T-helper 1 cell treated with Interleukin-12 subunit alpha and Interleukin-12 subunit beta and Interleukin-4 antibody, amounts not matched to agents 30 ng/mL and 1 ng/mL, for 36 hours (primary cell): ENCODE measurements around the gene ZNF536. TPM values are rescaled to one million over a fixed set of nuclear protein-coding genes. Genes with fewer than 3 reads are reported as not detected.
"Not testable (repeated sequence)": the region's sequence is repeated elsewhere in the genome, so short reads cannot be mapped to it uniquely, and the experiment has no call there.

Source experiments
- intact Hi-C: fragments of 100-400 bp; cut with micrococcal nuclease; formaldehyde crosslinking; loops from one replicate; pipeline ENCODE4 v1.15.1; 2024
- total RNA-seq: library from RNA; stranded (reverse); gene quantifications from 2 replicates; pipeline ENCODE4 v1.2.3, GENCODE V29; 2022

ZNF536 gene
- total RNA-seq, 1 donor from 2014 or later: not detected

DNA sequence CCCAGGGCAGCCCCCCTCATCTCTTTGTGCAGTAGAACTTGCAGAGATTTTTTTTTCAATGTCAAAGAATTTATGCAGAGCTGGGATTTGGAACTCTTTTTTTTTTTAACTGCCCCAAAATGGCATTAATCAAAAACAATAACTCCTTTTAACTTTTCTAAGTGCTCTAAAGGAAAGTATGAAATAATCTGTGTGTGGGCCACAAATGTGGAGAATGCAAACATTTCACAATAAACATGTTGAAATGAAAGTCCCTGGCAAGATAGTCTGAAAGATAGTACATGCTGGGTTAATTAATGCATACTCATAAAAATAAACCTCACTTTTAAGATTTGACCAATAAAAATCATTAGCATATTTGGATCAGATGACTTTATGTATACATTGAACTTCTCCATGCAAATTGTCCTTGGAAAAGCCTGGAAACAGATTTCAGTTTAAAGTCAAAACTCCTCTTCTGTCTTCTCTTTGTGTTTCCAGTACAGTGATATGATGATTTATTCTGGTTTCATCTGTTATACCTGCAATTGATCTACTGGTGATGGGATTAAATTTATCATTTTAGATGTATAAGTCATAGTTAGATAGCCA lies 30.5 kb upstream of the ZNF536 start:
- intact Hi-C loops: no loop called here

DNA sequence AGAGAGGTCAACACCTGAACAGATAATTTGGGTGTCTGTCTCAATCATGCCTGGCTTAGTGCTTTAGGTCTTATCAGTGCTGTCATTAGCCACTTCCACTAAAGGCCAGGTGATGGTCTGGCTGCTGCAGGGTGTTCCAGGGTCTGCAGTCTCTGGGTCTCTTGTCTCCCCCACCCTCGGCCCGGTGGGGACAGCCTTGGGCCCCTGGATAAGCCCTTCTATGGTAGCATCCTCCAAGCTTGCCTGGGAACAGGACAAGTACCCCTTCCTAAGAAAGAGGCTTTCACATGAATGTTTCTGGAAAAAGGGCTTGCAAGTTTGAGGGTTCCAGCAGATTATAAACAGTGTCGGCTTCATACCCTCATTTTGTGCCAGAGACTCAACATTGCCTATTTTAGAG lies 29.3 kb upstream of the ZNF536 start:
- intact Hi-C loops: no loop called here

DNA sequence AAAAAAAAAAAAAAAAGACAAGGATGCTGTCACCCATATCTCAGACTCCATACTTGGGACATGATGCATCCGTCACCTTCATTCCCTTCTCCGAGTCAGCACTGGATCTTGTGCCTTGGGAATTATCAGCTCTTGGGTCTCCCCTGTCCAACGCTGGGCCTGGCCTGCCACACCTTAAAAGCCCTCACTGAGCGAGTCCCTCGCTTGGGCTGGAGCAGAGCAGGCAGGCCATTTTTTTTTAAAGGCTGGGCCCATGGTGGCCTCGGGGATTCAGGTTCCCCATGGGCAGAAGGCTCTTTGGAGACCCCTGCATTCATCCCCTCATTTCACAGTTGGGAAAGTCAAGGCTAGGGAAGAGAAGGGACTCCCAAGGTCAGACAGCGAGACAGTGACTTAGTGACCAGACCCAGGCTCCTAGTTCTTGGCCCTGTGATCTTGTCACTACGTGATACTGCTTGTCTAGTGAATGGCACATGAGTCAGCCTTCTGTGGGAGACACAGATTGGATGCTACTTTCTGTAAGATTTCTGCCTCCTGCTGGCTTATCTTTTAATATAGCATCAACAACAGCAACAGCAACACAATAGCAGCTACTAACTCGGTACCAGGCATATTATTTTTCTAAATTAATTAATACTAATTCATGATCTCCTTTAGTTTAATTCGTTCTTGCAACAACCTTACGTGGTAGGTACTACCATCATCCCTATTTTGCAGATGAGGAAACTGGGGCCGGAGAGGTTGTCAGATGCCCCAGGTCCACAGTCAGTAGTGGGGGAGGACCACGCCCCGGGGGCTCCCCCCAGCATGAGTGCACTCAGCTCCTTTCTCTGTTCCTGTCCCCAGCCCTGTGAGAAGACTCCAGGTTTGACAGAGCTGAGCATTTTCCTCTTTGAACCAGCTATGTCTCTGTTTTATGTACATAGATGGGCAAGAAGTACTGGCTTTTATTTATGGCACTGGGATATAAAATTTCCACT lies 27.4 kb upstream of the ZNF536 start:
- intact Hi-C loops: no loop called here

DNA sequence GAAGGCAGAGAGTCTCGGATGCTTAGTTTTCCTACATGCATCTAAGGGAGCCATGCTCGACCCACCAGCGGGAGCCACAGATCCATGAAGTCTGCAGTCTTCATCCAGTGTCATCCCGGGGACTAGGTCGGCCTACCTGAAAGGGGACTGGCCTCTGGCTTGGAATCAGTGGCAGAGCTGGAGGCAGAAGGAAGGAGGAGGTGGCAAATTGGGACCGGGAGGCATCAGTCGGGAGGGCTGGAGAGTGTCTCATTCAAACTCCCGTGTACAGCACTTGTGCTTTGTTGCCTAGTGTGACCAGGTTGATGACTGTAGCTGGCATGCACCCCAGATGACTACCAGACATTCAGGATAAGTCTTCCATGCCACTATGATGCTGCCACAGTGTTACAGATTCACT lies 26.5 kb upstream of the ZNF536 start:
- intact Hi-C loops: no loop called here

DNA sequence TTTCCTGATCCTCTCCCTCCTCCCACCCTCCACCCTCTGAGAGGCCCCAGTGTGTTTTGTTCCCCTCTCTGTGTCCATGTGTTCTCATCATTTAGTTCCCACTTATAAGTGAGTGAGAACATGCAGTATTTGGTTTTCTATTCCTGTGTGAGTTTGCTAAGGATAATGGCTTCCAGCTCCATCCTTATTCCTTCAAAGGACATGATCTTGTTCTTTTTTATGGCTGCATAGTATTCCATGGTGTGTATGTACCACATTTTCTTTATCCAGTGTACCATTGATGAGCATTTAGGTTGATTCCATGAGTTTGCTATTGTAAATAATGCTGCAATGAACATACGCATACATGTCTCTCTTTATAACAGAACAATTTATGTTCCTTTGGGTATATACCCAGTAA lies 25.7 kb upstream of the ZNF536 start:
- intact Hi-C loops: not testable (repeated sequence)

DNA sequence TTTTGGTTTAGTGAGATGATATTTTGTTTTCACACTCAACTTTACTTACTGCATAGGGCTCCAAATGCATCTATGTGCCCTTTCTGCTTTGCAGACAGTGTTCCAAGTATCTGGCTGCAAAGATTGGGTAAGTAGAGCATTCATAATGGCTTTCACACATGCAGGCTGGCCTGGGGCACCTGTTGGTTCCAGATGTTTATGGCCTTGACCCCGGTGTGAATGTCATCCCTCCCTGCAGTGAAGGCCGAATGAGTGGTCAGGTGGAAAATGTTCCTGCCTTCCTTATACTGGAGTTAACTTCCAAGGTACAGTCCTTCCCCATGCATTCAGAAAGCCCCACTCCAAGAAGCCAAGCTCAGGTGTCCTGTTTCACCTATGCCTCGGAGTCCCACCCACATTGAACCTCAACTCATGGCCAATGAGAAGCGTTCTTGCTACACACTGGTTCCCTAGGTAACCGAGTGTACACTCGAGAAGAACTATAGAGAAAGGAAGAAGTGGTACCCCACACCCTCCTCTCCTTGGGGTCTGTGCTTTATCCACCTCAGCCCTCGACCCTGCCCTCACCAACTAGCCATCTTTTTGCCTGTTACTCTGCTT lies 23.0 kb upstream of the ZNF536 start:
- intact Hi-C loops: no loop called here

DNA sequence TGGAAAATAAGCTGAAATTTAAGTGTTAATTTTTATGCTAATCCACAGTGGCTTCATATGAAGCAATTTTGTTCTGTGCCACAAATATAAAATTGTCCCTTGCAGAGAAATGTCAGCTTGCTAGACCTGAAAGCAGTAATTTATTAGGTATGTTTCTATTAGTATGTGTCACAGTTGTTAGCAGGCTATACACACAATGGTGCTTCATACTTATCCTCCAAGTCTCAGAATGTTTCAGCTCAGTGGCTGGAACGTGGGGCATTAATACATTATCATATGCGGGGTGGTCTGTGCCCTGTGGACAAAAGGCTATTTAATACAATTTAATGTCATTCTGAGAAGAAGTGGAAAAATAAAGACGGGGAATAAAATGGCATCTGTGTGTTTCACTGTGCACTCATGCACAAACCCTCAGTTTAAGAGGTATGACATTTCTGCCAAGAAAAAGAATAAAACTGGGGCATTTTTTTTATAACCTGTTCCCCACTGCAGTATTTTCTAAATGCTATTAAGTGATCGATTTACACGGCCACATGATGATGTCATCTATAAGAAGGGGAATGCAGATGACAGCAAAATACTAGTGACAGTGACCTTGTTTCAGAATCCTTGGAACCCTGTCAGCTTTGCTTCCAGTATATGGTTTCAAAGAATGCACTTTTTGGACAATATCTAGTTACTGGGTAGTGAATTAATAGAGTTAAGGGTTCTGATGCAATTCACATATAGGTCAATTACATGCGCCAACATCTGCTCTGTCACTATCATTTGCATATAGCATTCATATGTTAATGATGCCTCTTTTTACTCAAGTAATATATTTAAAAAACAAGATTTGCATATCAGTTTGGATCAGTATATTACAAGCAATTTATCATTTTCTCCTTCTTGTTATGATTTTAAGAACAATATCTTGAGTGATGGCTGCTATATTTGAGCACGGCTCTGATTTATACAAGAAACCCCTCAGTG lies 21.2 kb upstream of the ZNF536 start:
- intact Hi-C loops: no loop called here

DNA sequence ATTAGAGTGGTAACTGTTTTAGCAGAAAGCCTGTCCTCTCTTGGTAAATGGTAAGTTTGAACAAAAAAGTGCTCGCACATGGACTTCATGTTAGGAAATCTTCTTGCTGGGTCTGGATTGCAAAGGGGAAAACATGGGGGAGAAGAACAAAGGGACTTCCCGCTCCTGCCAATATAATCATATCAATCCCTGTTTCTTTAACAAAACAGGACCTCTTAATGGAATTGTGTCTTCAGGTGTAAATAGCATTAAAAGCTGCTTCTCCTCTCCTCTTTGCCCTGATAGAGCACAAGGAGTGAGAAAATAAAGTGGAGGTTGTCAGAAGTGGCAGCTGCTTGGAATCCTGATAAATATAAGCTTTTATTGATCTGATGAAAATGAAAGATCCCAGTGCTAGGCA lies 20.4 kb upstream of the ZNF536 start:
- intact Hi-C loops: no loop called here

DNA sequence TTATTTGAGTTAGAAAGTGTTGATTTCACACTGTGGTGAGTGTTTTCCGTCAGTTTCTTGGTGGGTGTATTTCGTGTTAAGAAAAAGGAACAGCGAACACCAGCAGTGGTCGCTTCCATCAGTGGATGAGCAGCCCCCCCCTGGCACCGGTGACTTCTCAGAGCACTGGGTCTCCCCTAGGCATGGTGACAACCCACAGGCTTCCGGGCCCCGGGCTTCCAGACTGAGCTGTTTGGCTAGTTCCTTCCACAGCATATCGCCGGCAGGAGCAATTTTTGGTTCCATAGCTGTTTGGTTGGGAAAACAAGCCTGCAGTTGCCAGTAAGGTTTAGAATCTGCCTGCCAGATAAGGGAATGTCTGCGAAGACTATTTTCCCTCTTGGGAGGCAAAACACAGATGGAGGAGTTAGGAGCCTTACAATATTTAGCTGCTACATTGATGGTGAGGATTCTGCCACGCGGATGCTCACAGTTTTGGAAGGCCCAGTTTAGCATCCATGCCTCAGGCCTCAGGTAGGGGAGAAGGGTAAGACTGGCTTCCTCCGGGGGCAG lies 18.7 kb upstream of the ZNF536 start:
- intact Hi-C loops: no loop called here

DNA sequence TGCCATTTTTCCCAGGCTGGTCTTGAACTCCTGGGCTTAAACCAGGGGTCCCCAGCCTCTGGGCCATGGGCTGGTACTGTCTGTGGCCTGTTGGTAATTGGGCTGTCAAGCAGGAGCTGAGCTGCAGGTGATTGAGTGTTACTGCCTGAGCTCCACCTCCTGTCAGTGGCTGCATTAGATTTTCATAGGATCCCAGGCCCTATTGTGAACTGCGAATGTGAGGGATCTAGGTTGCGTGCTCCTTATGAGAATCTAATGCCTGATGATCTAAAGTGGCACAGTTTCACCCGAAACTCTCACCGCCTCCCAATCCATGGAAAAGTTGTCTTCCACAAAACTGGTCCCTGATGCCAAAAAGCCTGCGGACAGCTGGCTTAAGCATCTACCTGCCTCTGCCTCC lies 16.6 kb upstream of the ZNF536 start:
- intact Hi-C loops: no loop called here

DNA sequence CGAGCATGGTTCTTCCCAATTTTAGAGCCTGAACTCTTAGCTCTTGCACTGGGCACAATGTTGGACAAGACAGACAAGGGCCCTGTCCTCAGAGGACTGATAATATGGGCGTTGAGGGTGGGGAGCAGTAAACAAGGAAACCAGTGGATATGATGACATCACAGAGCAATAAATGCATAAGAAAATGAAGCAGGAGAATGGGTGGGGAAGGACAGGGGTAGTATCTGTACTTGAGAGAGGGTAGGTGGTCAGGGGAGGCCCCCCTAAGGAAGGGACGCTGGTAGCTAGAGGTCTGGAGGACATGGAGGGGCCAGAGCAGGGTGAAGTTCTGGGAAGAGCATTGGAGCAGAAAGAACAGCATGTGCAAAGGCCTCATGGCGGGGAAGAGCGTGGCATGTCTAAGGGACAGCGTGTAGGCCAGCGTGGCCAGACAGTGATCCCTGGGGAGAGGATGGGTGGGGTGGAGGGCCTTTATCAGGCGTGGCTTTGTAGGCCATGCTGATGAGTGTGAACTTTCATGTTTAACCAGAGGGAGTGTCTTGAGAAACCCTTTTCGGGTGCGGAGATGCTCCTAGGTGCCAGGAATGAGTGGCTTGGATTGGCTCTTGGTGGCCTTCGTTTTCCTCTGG lies 15.1 kb upstream of the ZNF536 start:
- intact Hi-C loops: no loop called here

DNA sequence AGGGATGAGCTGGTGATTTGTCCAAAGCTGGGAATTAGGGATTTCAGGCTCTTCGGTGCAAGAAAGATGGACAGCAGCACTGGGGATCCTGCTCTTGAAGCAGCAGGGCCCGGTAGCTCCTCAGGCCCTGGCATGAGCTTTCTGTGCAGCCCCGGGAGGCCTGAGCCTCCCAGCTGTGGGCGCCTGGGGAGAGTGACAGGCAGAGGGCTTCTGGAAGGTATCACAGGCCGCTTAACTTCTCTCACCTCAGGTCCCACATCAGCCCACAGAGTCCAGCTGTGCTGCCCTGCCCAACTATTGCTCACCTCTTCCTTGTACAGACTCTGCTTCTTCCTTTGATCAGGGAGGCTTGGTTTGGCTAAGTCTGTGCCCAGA lies 14.6 kb upstream of the ZNF536 start:
- intact Hi-C loops: no loop called here

DNA sequence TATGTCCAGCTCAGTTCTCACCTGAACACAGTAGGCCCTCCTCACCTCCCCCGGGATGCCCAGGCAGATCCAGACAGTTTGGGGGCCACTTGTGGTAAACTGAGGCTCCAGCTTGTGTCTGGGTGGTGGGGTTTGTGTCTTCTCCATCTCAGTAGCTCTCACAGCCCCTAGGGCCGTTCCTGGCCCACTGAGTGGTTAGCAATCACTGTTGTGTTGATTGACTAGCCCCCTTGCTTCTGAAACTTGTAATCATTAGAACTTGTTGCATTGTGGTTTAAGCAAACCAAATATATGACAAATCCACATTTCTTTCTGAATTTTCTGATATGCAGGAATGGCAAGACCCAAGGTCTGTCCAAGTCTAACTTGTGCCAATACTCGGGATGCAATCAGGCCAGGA lies 13.9 kb upstream of the ZNF536 start:
- intact Hi-C loops: no loop called here

DNA sequence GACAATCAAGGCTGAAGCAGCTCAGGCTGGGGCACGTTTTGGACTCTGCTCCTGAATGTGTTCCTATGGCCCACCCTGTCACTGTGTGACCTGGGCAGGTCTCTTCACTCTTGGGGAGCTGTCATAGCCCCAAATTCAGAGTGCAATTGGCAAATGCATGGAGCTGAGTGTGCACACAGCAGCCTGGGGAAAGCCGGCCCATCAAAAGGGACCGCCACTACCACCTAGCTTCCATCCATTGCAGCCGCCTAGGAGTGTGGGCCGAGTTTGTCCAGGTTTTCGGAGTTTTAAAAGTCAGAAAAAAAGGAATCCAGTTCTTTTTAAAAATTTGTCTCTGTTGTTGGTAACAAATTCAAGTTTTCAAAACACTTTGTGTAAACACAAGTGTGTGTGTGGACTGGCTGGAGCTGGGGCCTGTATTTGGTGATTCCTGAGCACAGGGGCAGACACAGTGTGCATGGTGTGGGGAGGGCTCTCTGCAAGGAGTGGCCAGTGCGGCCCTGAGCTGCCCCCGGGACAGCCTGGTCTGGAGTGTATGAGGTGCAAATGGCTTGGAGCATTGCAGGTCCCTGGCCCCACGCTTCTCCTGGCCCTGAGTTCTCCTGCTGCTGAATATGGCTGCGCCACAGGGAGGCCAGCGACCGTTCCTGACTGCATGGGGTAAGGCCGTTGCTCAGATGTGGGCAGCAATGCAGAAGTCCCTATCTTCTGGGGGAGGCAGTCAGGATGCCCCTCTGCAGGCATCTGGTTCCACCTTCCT lies 13.2 kb upstream of the ZNF536 start:
- intact Hi-C loops: no loop called here

DNA sequence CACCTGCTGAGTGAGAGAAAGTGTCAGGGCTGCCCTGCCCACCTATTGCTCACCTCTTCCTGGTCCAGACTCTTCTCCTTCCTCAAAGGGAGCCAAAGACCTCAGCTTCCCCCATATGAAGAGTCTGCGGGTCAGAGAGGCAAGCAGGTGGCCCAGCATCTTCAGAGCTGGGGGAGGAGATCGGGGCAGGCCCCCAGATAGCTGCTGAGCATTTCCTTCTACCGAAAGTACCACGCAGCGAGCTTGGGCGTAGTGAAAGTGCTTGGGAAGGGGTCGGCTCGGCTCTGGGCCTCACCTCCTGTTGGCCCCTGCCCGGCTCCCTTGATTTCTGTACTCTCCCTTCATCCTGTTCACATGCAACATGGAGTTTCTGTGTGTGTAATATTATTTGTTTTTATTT lies 12.2 kb upstream of the ZNF536 start:
- intact Hi-C loops: no loop called here

DNA sequence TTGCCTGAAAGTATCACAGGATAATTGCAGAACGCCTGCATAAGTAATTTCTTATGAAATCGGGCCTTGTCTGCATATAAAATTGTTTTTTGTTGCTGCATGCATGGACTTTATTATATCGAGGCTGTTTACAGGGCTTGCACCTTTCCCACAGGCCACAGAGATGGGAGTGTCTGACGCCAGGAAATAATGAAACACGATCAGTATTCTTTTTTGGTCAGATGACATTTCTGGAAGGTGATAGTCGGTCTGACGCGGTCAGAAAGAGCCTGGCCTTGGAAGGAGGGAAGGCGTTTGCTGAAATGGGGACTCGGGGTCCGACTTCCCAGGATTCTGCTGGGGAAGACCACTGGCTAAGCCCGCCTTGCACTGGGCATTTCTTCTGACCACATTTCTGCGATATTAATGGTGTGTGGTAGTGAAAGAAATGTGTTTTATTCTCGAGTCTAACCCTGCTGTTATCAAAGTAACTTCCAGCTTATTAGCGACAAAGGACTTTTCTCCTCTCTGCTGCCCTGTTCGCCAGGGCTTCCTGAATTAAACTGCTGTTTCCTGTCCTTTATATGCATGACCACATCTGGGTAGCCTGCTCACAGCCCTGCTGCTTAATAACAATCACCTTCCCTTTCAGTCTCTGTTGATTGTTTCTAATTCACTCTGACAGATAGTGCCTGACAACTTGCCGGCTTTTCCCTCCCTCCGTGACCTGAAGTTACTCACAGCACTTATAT lies 11.6 kb upstream of the ZNF536 start:
- intact Hi-C loops: no loop called here

DNA sequence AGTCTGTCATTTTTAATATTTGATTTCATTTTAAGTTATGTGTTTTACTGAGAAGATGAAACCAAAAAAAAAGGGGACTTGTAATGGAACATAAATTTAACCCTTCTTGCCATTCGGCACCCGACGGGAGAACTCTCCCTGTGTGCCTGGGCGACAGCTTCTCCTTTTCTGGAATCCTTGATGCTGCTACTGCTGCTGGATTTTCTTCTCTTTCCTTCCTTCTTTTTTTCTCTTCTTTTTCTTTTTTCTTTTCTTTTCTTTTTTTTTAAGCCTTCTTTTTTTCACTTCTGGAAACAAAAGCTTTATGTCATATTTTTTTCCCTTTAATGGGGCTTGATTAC lies 11.1 kb upstream of the ZNF536 start:
- intact Hi-C loops: no loop called here

DNA sequence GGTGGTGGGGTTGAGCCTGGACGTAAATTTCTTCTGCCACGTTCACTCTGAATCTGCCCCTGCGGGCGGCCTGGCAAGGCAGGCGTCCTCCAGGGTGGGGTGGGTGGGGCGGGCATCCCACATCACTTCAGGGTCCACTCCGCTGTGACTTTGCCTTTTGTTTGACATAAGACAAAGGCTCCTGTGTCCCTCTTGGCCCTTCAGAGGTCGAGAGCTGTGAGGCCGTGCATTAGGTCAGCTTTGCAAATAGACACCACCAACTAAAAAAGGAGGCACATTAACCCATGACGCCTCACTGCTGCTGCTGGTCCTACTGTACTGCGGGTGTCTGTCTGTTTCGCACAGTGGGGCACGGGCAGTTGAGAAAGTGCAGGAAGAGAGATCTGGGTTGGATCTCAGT lies 10.5 kb upstream of the ZNF536 start:
- intact Hi-C loops: no loop called here

DNA sequence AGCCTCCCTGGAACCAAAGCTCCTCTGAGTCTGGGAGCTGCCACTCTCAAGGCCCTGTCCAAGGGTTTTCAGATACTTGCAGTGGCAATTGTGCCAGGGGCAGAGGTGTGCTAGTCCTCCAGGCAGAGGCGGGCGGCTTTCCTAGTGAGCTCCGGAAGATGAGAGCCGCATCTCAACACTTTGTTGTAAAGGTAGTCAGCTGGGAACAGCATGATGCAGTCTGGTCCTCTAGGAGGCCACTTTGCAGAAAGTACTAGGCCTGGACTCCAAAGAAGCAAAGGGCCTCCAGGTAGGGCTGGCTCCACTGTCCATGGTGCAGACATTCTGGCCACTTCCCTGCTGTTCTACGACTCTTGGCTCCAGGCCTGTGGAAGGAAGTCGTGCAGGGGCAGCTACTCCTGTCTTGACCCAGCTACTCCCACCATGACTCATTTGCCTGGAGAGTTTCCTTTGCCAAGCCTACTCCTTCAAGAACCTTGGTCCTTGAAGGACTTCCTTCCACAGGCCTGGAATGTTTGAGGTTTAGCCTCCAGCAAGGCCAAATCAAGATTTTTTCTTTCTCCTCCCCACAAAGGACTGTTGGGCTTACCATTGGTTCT lies 9.9 kb upstream of the ZNF536 start:
- intact Hi-C loops: no loop called here
